ENCODE measurements around the gene ADIPOQ. TPM values are rescaled to one million over a fixed set of nuclear protein-coding genes. Genes with fewer than 3 reads are reported as not detected.

ADIPOQ gene
- total RNA-seq, 1 experiment from 2014 or later, result not detected

DNA sequence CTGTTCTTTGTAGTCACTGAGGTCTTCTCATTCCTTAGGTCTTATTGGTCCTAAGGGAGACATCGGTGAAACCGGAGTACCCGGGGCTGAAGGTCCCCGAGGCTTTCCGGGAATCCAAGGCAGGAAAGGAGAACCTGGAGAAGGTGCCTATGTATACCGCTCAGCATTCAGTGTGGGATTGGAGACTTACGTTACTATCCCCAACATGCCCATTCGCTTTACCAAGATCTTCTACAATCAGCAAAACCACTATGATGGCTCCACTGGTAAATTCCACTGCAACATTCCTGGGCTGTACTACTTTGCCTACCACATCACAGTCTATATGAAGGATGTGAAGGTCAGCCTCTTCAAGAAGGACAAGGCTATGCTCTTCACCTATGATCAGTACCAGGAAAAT is 11.6 kb downstream of the ADIPOQ start:
- H3K4me1 ChIP-seq (ENCODE audit: control insufficient read depth, insufficient read depth, low read length), result no peaks in the 10 kb centered on the region
- ChIA-PET POLR2A (no interaction called here), CTCF (no interaction called here)
- no peak overlapping the region for H3K4me3 ChIP-seq (ENCODE audit: low read depth in 2 of 2, low read length in 2 of 2)
- no peaks in the 10 kb centered on the region for H3K9me3 ChIP-seq (ENCODE audit: control insufficient read depth, insufficient read depth, low read depth, low read length)
- DNase-seq (ENCODE audit: low read depth, low spot score) (no peak), ATAC-seq (no peak)
- H3K36me3 ChIP-seq (ENCODE audit: control insufficient read depth, insufficient read depth, low read length), result no peaks in the 10 kb centered on the region
- intact Hi-C loops (cut with micrococcal nuclease; ENCODE audit: unreplicated experiment) (no loop called here), in situ Hi-C loops (cut with HindIII; ENCODE audit: low pct_unique_long_range_greater_than_20kb, low sequenced_read_pairs) (no loop called here)
- BruUV-seq (replicated peaks), result no TSS peak
- no peak overlapping the region for H3K27ac ChIP-seq (ENCODE audit: low read length)
- TF ChIP-seq, protein P1, sequence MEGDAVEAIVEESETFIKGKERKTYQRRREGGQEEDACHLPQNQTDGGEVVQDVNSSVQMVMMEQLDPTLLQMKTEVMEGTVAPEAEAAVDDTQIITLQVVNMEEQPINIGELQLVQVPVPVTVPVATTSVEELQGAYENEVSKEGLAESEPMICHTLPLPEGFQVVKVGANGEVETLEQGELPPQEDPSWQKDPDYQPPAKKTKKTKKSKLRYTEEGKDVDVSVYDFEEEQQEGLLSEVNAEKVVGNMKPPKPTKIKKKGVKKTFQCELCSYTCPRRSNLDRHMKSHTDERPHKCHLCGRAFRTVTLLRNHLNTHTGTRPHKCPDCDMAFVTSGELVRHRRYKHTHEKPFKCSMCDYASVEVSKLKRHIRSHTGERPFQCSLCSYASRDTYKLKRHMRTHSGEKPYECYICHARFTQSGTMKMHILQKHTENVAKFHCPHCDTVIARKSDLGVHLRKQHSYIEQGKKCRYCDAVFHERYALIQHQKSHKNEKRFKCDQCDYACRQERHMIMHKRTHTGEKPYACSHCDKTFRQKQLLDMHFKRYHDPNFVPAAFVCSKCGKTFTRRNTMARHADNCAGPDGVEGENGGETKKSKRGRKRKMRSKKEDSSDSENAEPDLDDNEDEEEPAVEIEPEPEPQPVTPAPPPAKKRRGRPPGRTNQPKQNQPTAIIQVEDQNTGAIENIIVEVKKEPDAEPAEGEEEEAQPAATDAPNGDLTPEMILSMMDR (IDR thresholded peaks at IDR 0.05), result no peak
- no peak for TF ChIP-seq TCF7L2 (IDR thresholded peaks at IDR 0.05; ENCODE audit: low read depth, low read length)
- TF ChIP-seq POLR2AphosphoS5 (IDR thresholded peaks at IDR 0.05; ENCODE audit: low read depth, low read length), result no peak
- TF ChIP-seq SIN3A (IDR thresholded peaks at IDR 0.05; ENCODE audit: borderline replicate concordance, insufficient read depth, low read depth, low read length), result no peak
- no peak for TF ChIP-seq REST (IDR thresholded peaks at IDR 0.05; ENCODE audit: insufficient read depth in 1 of 2, low read depth in 2 of 2, low read length in 1 of 2)
- H3K27me3 ChIP-seq (ENCODE audit: control insufficient read depth, insufficient read depth, low read length), result peaks cover 3% of the 10 kb centered on the region; the same call in 1 of the 2 replicates

DNA sequence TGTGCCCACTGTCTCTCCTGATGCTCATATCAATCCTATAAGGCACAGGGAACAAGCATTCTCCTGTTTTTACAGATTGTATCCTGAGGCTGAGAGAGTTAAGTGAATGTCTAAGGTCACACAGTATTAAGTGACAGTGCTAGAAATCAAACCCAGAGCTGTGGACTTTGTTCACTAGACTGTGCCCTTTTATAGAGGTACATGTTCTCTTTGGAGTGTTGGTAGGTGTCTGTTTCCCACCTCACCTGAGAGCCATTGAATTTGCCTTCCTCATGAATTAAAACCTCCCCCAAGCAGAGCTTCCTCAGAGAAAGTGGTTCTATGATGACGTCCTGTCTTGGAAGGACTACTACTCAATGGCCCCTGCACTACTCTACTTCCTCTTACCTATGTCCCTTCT is 12.4 kb downstream of the ADIPOQ start:
- ChIA-PET POLR2A (no interaction called here), CTCF (no interaction called here)
- Histone ChIP-seq H3K4me1 (ENCODE audit: control insufficient read depth, insufficient read depth, low read length) (no peaks in the 10 kb centered on the region), H3K27me3 (ENCODE audit: control insufficient read depth, insufficient read depth, low read length) (peaks cover 3% of the 10 kb centered on the region; the same call in 1 of the 2 replicates), H3K27ac (ENCODE audit: low read length) (no peak overlapping the region), H3K9me3 (ENCODE audit: control insufficient read depth, insufficient read depth, low read depth, low read length) (no peaks in the 10 kb centered on the region), H3K36me3 (ENCODE audit: control insufficient read depth, insufficient read depth, low read length) (no peaks in the 10 kb centered on the region), H3K4me3 (ENCODE audit: low read depth in 2 of 2, low read length in 2 of 2) (no peak overlapping the region)
- intact Hi-C loops (cut with micrococcal nuclease; ENCODE audit: unreplicated experiment) (no loop called here), in situ Hi-C loops (cut with HindIII; ENCODE audit: low pct_unique_long_range_greater_than_20kb, low sequenced_read_pairs) (no loop called here)
- no peak for DNase-seq (ENCODE audit: low read depth, low spot score)
- TF ChIP-seq REST (IDR thresholded peaks at IDR 0.05; ENCODE audit: insufficient read depth in 1 of 2, low read depth in 2 of 2, low read length in 1 of 2), result no peak
- no peak for TF ChIP-seq POLR2AphosphoS5 (IDR thresholded peaks at IDR 0.05; ENCODE audit: low read depth, low read length)
- no peak for TF ChIP-seq SIN3A (IDR thresholded peaks at IDR 0.05; ENCODE audit: borderline replicate concordance, insufficient read depth, low read depth, low read length)
- no peak for TF ChIP-seq TCF7L2 (IDR thresholded peaks at IDR 0.05; ENCODE audit: low read depth, low read length)
- TF ChIP-seq, protein P1 (IDR thresholded peaks at IDR 0.05), result no peak
- ATAC-seq, result no peak
- no TSS peak for BruUV-seq (replicated peaks)

Measured in Panc1 (cell line).